GM10266 (cell line): Measurements from ENCODE around the gene PSMF1.

ENCODE experiments used
- DNase-seq: peaks from one replicate; pipeline ENCODE4 v3.0.0; 2012; ENCODE audit errors: extremely low spot score
- TF ChIP-seq, protein P1 (sequence below): IDR thresholded peaks from 2 replicates; pipeline ENCODE4 v1.5.1; 2012; ENCODE audit warnings: mild to moderate bottlenecking, low read depth; ENCODE audit not compliant: control insufficient read depth, insufficient read depth; ENCODE audit errors: missing control alignments

Gene PSMF1

DNA sequence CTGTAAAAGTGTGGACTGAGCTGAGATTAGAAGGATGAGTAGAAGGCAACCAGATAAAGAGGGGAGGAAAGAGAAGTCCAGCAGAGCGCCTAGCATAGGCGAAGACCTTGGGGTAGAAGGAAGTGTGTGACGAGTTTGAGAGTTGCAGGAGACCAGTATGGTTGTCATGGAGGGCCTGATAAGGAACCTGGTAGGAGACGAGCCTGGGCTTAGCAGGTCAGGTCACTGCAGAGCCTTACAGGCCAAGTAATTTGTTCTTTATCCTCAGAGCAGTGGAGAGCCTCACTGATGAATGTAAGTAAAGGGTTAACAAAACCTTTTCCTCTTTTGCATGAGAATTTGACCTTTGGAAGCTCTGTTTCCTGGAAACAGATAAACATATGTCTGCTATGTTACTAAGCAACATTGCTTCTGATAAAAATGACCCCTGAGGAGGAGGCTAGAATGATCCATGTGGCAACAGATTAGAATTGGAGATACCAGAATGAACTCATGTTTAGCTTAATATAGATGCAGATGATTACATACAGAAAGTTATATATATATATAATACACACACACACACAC lies 69.3 kb downstream of the PSMF1 start:
- no peak for DNase-seq
- TF ChIP-seq, protein P1, sequence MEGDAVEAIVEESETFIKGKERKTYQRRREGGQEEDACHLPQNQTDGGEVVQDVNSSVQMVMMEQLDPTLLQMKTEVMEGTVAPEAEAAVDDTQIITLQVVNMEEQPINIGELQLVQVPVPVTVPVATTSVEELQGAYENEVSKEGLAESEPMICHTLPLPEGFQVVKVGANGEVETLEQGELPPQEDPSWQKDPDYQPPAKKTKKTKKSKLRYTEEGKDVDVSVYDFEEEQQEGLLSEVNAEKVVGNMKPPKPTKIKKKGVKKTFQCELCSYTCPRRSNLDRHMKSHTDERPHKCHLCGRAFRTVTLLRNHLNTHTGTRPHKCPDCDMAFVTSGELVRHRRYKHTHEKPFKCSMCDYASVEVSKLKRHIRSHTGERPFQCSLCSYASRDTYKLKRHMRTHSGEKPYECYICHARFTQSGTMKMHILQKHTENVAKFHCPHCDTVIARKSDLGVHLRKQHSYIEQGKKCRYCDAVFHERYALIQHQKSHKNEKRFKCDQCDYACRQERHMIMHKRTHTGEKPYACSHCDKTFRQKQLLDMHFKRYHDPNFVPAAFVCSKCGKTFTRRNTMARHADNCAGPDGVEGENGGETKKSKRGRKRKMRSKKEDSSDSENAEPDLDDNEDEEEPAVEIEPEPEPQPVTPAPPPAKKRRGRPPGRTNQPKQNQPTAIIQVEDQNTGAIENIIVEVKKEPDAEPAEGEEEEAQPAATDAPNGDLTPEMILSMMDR: no peak

DNA sequence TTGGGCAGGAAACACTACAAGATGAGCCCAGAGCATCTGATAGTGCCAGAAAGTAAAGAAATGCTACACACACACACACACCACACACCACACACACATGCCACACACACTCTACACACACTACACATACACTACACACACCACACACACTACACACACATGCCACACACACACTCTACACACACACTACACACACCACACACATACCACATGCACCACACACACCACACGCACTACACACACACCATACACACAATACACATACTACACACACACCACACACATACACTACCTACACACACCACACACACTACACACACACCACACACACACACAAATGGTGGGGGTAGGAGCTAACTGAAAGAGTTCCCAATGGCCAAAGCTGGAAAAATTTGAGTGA lies 69.9 kb downstream of the PSMF1 start:
- no peak for DNase-seq
- TF ChIP-seq, protein P1: no peak

DNA sequence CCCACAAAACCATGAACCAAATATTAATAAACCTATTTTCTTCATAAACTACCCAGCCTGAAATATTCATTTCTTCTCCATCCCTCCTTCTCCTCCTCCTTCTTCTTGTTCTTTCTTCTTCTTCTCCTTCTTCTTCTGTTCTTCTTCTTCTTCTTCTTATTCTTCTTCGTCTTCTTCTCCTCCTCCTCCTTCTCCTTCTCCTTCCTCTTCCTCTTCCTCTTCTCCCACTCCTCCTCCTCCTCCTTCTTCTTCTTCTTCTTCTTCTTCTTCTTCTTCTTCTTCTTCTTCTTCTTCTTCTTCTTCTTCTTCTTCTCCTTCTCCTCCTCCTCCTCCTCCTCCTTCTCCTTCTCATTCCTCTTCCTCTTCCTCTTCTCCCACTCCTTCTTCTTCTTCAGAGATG lies 71.4 kb downstream of the PSMF1 start:
- no peak for DNase-seq
- TF ChIP-seq, protein P1: no peak

DNA sequence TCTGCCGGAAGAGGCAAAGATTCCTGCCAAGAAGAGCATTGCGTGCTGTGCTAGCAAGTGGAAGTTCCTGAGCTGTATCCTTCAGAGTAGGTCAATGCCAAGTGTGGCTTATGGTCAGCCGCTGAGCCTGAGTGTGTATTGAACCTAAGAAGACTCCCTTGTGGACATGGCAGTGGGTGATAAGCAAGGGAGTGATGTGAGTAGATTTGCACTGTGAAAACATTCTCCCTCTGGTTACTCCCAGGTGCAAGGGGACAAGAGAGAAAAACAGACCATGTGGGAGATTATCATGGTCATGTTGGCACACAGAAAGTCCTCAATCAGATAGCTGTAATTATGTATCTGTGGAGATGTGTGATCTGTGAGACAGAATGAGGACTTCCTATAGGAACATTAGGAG lies 72.4 kb downstream of the PSMF1 start:
- no peak for DNase-seq
- TF ChIP-seq, protein P1: no peak

DNA sequence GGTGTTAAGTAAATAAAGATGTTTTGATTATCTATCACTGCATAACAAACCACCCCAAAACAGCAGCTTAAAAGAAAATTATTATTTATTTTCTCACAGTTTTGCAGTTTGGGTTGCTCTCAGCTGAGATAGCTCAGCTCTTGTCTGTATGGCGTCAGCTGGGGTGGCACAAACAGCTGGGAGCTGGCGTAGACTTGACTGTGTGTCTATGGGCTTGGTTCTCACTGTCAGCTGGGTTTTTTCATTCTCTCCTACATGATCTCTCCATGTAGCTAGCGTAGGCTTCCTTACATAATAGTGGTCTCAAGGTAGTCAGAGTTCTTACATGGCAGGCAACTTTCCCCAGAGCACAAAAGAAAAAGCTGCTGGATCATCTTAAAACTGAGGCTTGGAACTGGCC lies 72.9 kb downstream of the PSMF1 start:
- TF ChIP-seq, protein P1: no peak
- no peak for DNase-seq

DNA sequence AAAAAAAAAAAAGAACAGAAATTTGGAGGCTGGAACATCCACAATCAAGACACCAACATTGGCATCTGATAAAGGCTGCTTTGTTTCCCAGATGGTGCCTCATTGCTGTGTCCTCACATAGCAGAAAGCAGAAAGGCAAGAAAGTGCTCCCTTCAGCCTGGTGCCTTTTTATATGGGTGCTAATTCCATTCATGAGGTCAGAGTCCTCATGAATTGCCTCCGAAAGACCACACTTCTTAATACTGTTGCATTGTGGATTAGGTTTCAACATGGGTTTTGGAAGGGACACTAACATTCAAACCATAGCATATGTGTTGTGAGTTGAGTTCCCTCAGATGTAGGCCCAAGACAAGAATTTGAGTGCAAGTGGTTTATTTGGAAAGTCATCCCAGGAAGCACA lies 76.8 kb downstream of the PSMF1 start:
- TF ChIP-seq, protein P1: no peak

DNA sequence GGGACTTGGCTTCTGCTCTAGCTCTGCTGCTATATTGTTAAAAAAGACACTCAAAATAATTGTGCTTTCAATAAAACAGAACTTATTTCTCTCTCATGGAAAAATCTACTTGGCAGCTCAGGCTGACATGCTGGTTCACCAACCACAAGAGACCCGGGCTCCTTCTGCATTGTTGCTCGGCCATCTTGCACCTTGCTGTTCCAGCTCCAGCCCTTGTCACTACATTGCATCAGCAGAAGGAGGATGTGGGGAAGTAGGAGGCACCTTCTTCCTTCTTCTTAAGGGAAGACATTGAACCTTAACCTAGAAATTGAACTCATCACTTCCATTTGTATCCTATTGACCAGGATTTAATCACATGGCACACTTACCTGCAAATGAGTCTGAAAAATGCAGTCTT lies 78.2 kb downstream of the PSMF1 start:
- TF ChIP-seq, protein P1: no peak

More for the DNA sequence above, 76.8 kb downstream of the PSMF1 start:
- DNase-seq: no peak

More for the DNA sequence above, 78.2 kb downstream of the PSMF1 start:
- DNase-seq: no peak
